Tibial artery (tissue), 4 donors: ENCODE results near the gene F7.

Experiments used
- DNase-seq, 2 donors: peaks; one replicate each; pipeline ENCODE4 v3.0.0-alpha.2; 2019
- H3K27ac ChIP-seq, 2 donors: fragments of 200-600 bp; sonication (generic) in 1 of 2; 1 replicate in 1 of 2; 2 replicates in 1 of 2; pipeline ENCODE4 v1.5.1; 2018 to 2019; ENCODE audit warnings: mild to moderate bottlenecking in 1 of 2
- H3K27me3 ChIP-seq, 2 donors: fragments of 200-600 bp; sonication (generic) in 1 of 2; one replicate each; pipeline versions ENCODE4 v1.5.1 to v1.6.0; 2016 to 2019
- H3K36me3 ChIP-seq, 3 donors: fragments of 200-600 bp; sonication (generic) in 2 of 3; one replicate each; pipeline ENCODE4 v1.5.1; 2016 to 2019; ENCODE audit warnings: mild to moderate bottlenecking in 2 of 3
- H3K4me1 ChIP-seq, 4 donors: fragments of 200-600 bp; sonication (generic) in 2 of 4; 1 replicate in 3 of 4; 2 replicates in 1 of 4; pipeline ENCODE4 v1.5.1; 2016 to 2019
- H3K4me3 ChIP-seq, 2 donors: fragments of 200-600 bp; sonication (generic) in 1 of 2; 1 replicate in 1 of 2; 2 replicates in 1 of 2; pipeline ENCODE4 v1.5.1; 2018 to 2019; ENCODE audit warnings: mild to moderate bottlenecking in 2 of 2
- H3K9me3 ChIP-seq, 3 donors: fragments of 200-600 bp; sonication (generic) in 1 of 3; one replicate each; pipeline ENCODE4 v1.5.1; 2016 to 2019
- CTCF ChIP-seq, 2 experiments: fragments of 200-600 bp in 1 of 2; fragments of 450-650 bp in 1 of 2; IDR thresholded peaks; one replicate each; pipeline ENCODE4 v1.5.1; 2017 to 2019; ENCODE audit warnings: antibody characterized with exemption in 2 of 2, mild to moderate bottlenecking in 1 of 2, moderate library complexity in 1 of 2
- intact Hi-C: fragments of 100-400 bp; cut with DNase I; formaldehyde crosslinking; loops from one replicate; pipeline ENCODE4 v1.15.0; 2023; ENCODE audit warnings: low total_unique reads

Gene F7

GRCh38 chr13:113059891-113060290 is 45.7 kb upstream of the F7 start:
- intact Hi-C loops: no loop called here
- no peak for DNase-seq
- no peaks in the 10 kb centered on the region for H3K4me1 ChIP-seq
- H3K9me3 ChIP-seq: no peaks in the 10 kb centered on the region
- H3K4me3 ChIP-seq: no peak overlapping the region
- no peaks in the 10 kb centered on the region for H3K27me3 ChIP-seq
- TF ChIP-seq CTCF (IDR thresholded peaks at IDR 0.05): no peak
- H3K36me3 ChIP-seq: peaks cover 0 to 31% (median 13%) of the 10 kb centered on the region in 3 donors
- no peak overlapping the region for H3K27ac ChIP-seq

GRCh38 chr13:113060557-113061270 is 44.9 kb upstream of the F7 start:
- no peak for TF ChIP-seq CTCF (IDR thresholded peaks at IDR 0.05)
- Histone ChIP-seq H3K27me3 (no peaks in the 10 kb centered on the region), H3K9me3 (no peaks in the 10 kb centered on the region), H3K27ac (no peak overlapping the region), H3K36me3 (peaks cover 0 to 37% (median 16%) of the 10 kb centered on the region in 3 donors), H3K4me3 (no peak overlapping the region), H3K4me1 (no peaks in the 10 kb centered on the region)
- DNase-seq: no peak
- intact Hi-C loops: no loop called here

GRCh38 chr13:113061271-113061625 is 44.3 kb upstream of the F7 start:
- H3K36me3 ChIP-seq: peaks cover 0 to 42% (median 16%) of the 10 kb centered on the region in 3 donors
- H3K4me1 ChIP-seq: no peaks in the 10 kb centered on the region
- H3K27ac ChIP-seq: no peak overlapping the region
- no peak overlapping the region for H3K4me3 ChIP-seq
- intact Hi-C loops: no loop called here
- TF ChIP-seq CTCF (IDR thresholded peaks at IDR 0.05): no peak
- H3K9me3 ChIP-seq: no peaks in the 10 kb centered on the region
- no peak for DNase-seq
- no peaks in the 10 kb centered on the region for H3K27me3 ChIP-seq

- intact Hi-C loops: no loop called here
- no peak for TF ChIP-seq CTCF (IDR thresholded peaks at IDR 0.05)
- peaks cover 0 to 49% (median 16%) of the 10 kb centered on the region in 3 donors for H3K36me3 ChIP-seq
- H3K4me3 ChIP-seq: no peak overlapping the region
- no peak for DNase-seq
- no peaks in the 10 kb centered on the region for H3K4me1 ChIP-seq
- H3K9me3 ChIP-seq: no peaks in the 10 kb centered on the region
- no peaks in the 10 kb centered on the region for H3K27me3 ChIP-seq
- H3K27ac ChIP-seq: no peak overlapping the region
These were observed 43.7 kb upstream of the F7 start for GRCh38 chr13:113061796-113062425.

GRCh38 chr13:113062691-113063090 is 42.9 kb upstream of the F7 start:
- Histone ChIP-seq H3K9me3 (no peaks in the 10 kb centered on the region), H3K27ac (no peak overlapping the region), H3K27me3 (no peaks in the 10 kb centered on the region), H3K4me1 (no peaks in the 10 kb centered on the region), H3K4me3 (no peak overlapping the region), H3K36me3 (peaks cover 0 to 52% (median 16%) of the 10 kb centered on the region in 3 donors)
- no peak for TF ChIP-seq CTCF (IDR thresholded peaks at IDR 0.05)
- no peak for DNase-seq
- intact Hi-C loops: no loop called here
